Endothelial cell of umbilical vein (primary cell): ENCODE data around the gene HAVCR2. TPM values are rescaled to one million over a fixed set of nuclear protein-coding genes. Genes with fewer than 3 reads are reported as not detected.
A peak's percentile ranks its signal among the peaks of the same experiment; 100 is the strongest.

Experiments used
- Bru-seq: library from RNA; stranded (reverse); fragments of 400-500 nt; gene quantifications from one replicate; lab custom pipeline; 2021; lab: Mats Ljungman, UMichigan
- BruChase-seq, 2 experiments: library from RNA; stranded (reverse); fragments of 400-500 nt; gene quantifications; one replicate each; lab custom pipeline; 2021; lab: Mats Ljungman, UMichigan
- BruUV-seq: library from RNA; stranded (reverse); fragments of 400-500 nt; replicated peaks from 2 replicates; lab custom pipeline; 2021; lab: Mats Ljungman, UMichigan
- CTCF ChIA-PET: fragments of 300-600, 350-600 bp; sonication (Branson Sonifier 250); formaldehyde crosslinking; loops from one replicate; lab custom pipeline; 2021; ENCODE audit warnings: antibody characterized with exemption, inconsistent platforms; lab: Charles Lee
- POLR2A ChIA-PET: fragments of 300-600, 350-600 bp; sonication (Branson Sonifier 250); formaldehyde crosslinking; loops from one replicate; lab custom pipeline; 2021; ENCODE audit warnings: antibody characterized with exemption, inconsistent platforms; lab: Charles Lee
- DNase-seq: peaks from one replicate; pipeline ENCODE4 v3.0.0-alpha.2; 2011; ENCODE audit warnings: low read depth, low spot score
- FAIRE-seq: peaks from 2 replicates; lab custom pipeline; 2011; peaks lifted over from hg19 to GRCh38; lab: Jason Lieb, UNC
- H2AFZ ChIP-seq: 2 replicates; pipeline ENCODE4 v1.6.0; 2012; ENCODE audit warnings: low read depth, low read length, control low read depth, inconsistent platforms
- H3K27ac ChIP-seq: 2 replicates; pipeline ENCODE4 v1.5.1; 2011; ENCODE audit warnings: low read depth, mild to moderate bottlenecking, control low read depth, low read length, moderate library complexity; ENCODE audit not compliant: insufficient read depth
- H3K27me3 ChIP-seq, 2 experiments: 2 replicates each; pipeline versions ENCODE4 v1.6.0 to v1.6.1; 2011; ENCODE audit warnings: low read length in 2 of 2, mixed read lengths in 1 of 2; ENCODE audit not compliant: control insufficient read depth in 2 of 2, insufficient read depth in 2 of 2
- H3K36me3 ChIP-seq, 2 experiments: 2 replicates in 1 of 2; 3 replicates in 1 of 2; pipeline ENCODE4 v1.5.1; 2011; ENCODE audit warnings: low read length in 2 of 2, mild to moderate bottlenecking in 1 of 2, moderate library complexity in 1 of 2; ENCODE audit not compliant: control insufficient read depth in 2 of 2, insufficient read depth in 2 of 2; ENCODE audit errors: extremely low read depth in 1 of 2
- H3K4me1 ChIP-seq: 3 replicates; pipeline ENCODE4 v1.5.1; 2011; ENCODE audit warnings: mild to moderate bottlenecking, low read length; ENCODE audit not compliant: control insufficient read depth, insufficient read depth; ENCODE audit errors: extremely low read depth
- H3K4me2 ChIP-seq: 2 replicates; pipeline ENCODE4 v1.6.1; 2011; ENCODE audit warnings: low read length, control low read depth, mixed read lengths; ENCODE audit not compliant: insufficient read depth
- H3K4me3 ChIP-seq, 3 experiments: fragments of 200-600 bp in 1 of 3; sonication (generic), shearing (Covaris generic) in 1 of 3; replicated peaks in 1 of 3; 2 replicates each; pipeline ENCODE4 v1.5.1; 2011 to 2016; ENCODE audit warnings: control low read depth in 3 of 3, low read length in 3 of 3, mild to moderate bottlenecking in 2 of 3, inconsistent platforms in 1 of 3, low read depth in 1 of 3, moderate library complexity in 1 of 3; ENCODE audit not compliant: insufficient read depth in 1 of 3
- H3K79me2 ChIP-seq: 2 replicates; pipeline ENCODE4 v1.6.0; 2012; ENCODE audit warnings: low read length, inconsistent platforms; ENCODE audit not compliant: control insufficient read depth, insufficient read depth
- H3K9ac ChIP-seq: replicated peaks from 2 replicates; pipeline ENCODE3; 2011; ENCODE audit warnings: low read length, control low read depth; ENCODE audit not compliant: insufficient read depth; ENCODE audit errors: extremely low read depth
- H3K9me1 ChIP-seq: replicated peaks from 3 replicates; pipeline ENCODE4 v1.6.0; 2011; ENCODE audit warnings: mild to moderate bottlenecking, low read length; ENCODE audit not compliant: control insufficient read depth, insufficient read depth; ENCODE audit errors: extremely low read depth
- H3K9me3 ChIP-seq: replicated peaks from 2 replicates; pipeline ENCODE4 v1.5.1; 2012; ENCODE audit warnings: low read length, inconsistent platforms; ENCODE audit not compliant: control insufficient read depth, insufficient read depth
- H4K20me1 ChIP-seq: replicated peaks from 2 replicates; pipeline ENCODE3; 2011; ENCODE audit warnings: mild to moderate bottlenecking, low read length; ENCODE audit not compliant: control insufficient read depth, insufficient read depth; ENCODE audit errors: extremely low read depth
- CTCF ChIP-seq, 2 donors: IDR thresholded peaks; 1 replicate in 1 of 2; 2 replicates in 1 of 2; pipeline ENCODE4 v1.5.1; 2011; ENCODE audit warnings: low read length in 2 of 2, mild to moderate bottlenecking in 2 of 2, moderate library complexity in 2 of 2, control low read depth in 1 of 2, inconsistent platforms in 1 of 2, low read depth in 1 of 2; ENCODE audit not compliant: insufficient read depth in 1 of 2; ENCODE audit errors: extremely low read depth in 1 of 2
- EZH2 ChIP-seq: IDR thresholded peaks from 2 replicates; pipeline ENCODE4 v1.6.1; 2012; ENCODE audit warnings: borderline replicate concordance, low read depth, mild to moderate bottlenecking, moderate library complexity, low read length, inconsistent platforms; ENCODE audit not compliant: severe bottlenecking
- GATA2 ChIP-seq: IDR thresholded peaks from 2 replicates; pipeline ENCODE4 v1.7.0; 2011; ENCODE audit warnings: low read depth, mild to moderate bottlenecking, moderate library complexity, mixed read lengths, low read length; ENCODE audit not compliant: insufficient read length, insufficient read depth
- MAX ChIP-seq: IDR thresholded peaks from 2 replicates; pipeline ENCODE4 v1.6.1; 2011; ENCODE audit not compliant: insufficient read depth, insufficient read length
- MYC ChIP-seq: IDR thresholded peaks from one replicate; pipeline ENCODE4 v1.6.1; 2011; ENCODE audit warnings: mild to moderate bottlenecking, low read depth, low read length
- POLR2A ChIP-seq: IDR thresholded peaks from 2 replicates; pipeline ENCODE4 v1.6.1; 2012; ENCODE audit warnings: low read depth, mild to moderate bottlenecking, control low read depth, low read length
- POLR2AphosphoS5 ChIP-seq: IDR thresholded peaks from 2 replicates; pipeline ENCODE4 v1.6.1; 2012; ENCODE audit warnings: low read depth, mild to moderate bottlenecking, control low read depth, low read length, moderate library complexity; ENCODE audit not compliant: insufficient read depth
- dilution Hi-C: fragments of 300-500 bp; cut with MboI; formaldehyde crosslinking; loops from one replicate; pipeline ENCODE4 v1.15.0; 2019; ENCODE audit warnings: low sequenced_read_pairs; ENCODE audit not compliant: extremely low pct_ligation_motif_present
- intact Hi-C: fragments of 100-400 bp; cut with micrococcal nuclease; formaldehyde crosslinking; loops from one replicate; pipeline ENCODE4 v1.10.0; 2022
- long read RNA-seq: library from polyadenylated mRNA; stranded (forward); transcript quantifications from one replicate; pipeline ENCODE4 v2.0.0, GENCODE V29; 2021
- polyA minus RNA-seq, 3 experiments: library from RNA; depleted of rRNA, polyadenylated mRNA; stranded (reverse); fragments of >200 nt; gene quantifications; 1 replicate in 1 of 3; 2 replicates in 2 of 3; pipeline ENCODE4 v1.2.3, GENCODE V29; 2011
- polyA plus RNA-seq, 4 experiments: library from polyadenylated mRNA; depleted of rRNA in 3 of 4; stranded (reverse) in 3 of 4; unstranded in 1 of 4; fragments of >200 nt; gene quantifications; 2 replicates each; pipeline versions ENCODE4 v1.2.1 to v1.2.3, GENCODE V29; 2011 to 2012; ENCODE audit warnings: missing spikeins in 1 of 4
- total RNA-seq: library from RNA; stranded (reverse); gene quantifications from 2 replicates; pipeline ENCODE4 v1.2.3, GENCODE V29; 2021

The HAVCR2 gene
- total RNA-seq (0.42 TPM in 1 of 2 replicates, not detected in the other), polyA plus RNA-seq (0.03 TPM in 1 of 2 replicates, not detected in the other), polyA minus RNA-seq (not detected in 2 replicates), Bru-seq, nascent RNA (percentile 15 among the genes with signal in this experiment), BruChase-seq, experiment 1, labeled RNA remaining after a 6-hour chase (percentile 28 among the genes with signal in this experiment), BruChase-seq, experiment 2, labeled RNA remaining after a 2-hour chase (percentile 21 among the genes with signal in this experiment)
- not detected in 2 replicates for polyA plus RNA-seq (2011; cell fraction: cytosol; rRNA removed)
- polyA plus RNA-seq (2011; cell fraction: nucleus; rRNA removed): 0.04 TPM in 1 of 2 replicates, not detected in the other
- polyA plus RNA-seq (2012): not detected in 2 replicates
- polyA minus RNA-seq (2011; cell fraction: cytosol; rRNA and poly(A)+ RNA removed): not detected
- polyA minus RNA-seq (2011; cell fraction: nucleus; rRNA and poly(A)+ RNA removed): not detected in 2 replicates
- long read RNA-seq: 0 reads

- Histone ChIP-seq H3K4me3 (no peak within 1 kb of the TSS), H3K27ac (no peak within 1 kb of the TSS), H3K9ac (no peak within 1 kb of the TSS), H3K9me1 (no peaks in the 10 kb centered on the region), H4K20me1 (no peaks in the 10 kb centered on the region), H2AFZ (no peak within 1 kb of the TSS), H3K79me2 (no peaks in the 10 kb centered on the region), H3K9me3 (no peaks in the 10 kb centered on the region), H3K4me1 (no peaks in the 10 kb centered on the region), H3K4me2 (no peak within 1 kb of the TSS), H3K27me3 (no peaks in the 10 kb centered on the region), H3K36me3 (no peaks in the 10 kb centered on the region)
- POLR2A ChIA-PET: no interaction called here
- intact Hi-C loops (no loop called here), dilution Hi-C loops (no loop called here)
- CTCF ChIA-PET: no interaction called here
- DNase-seq (no peak), FAIRE-seq (no peak)
- TF ChIP-seq CTCF (IDR thresholded peaks at IDR 0.05; ENCODE audit: extremely low read depth in 1 of 2, insufficient read depth in 1 of 2, low read depth in 1 of 2, low read length in 2 of 2) (no peak), MYC (no peak), MAX (no peak), POLR2AphosphoS5 (no peak), POLR2A (no peak), EZH2 (no peak), GATA2 (no peak)
- no TSS peak for BruUV-seq
These were observed at the start of gene HAVCR2 for GRCh38 chr5:157108976-157109375. Gene HAVCR2 (minus strand): TSS chr5:157109044. CDS start chr5:157108983, 61 bp downstream.
